Nephron (organoid): ENCODE measurements around the gene ZMIZ1.

Source experiments
- H3K27ac Mint-ChIP-seq, 3 experiments: 2 replicates each; pipeline ENCODE4 v1.8.0; 2020; ENCODE audit warnings: mixed read lengths in 3 of 3, mild to moderate bottlenecking in 2 of 3, moderate library complexity in 1 of 3
- H3K27me3 Mint-ChIP-seq: 2 replicates; pipeline ENCODE4 v1.8.0; 2021; ENCODE audit warnings: low read depth, mild to moderate bottlenecking, moderate library complexity, mixed read lengths
- H3K36me3 Mint-ChIP-seq: 2 replicates; pipeline ENCODE4 v1.8.0; 2020; ENCODE audit warnings: low read depth, mixed read lengths
- H3K4me1 Mint-ChIP-seq: 2 replicates; pipeline ENCODE4 v1.8.0; 2020; ENCODE audit warnings: mixed read lengths
- H3K4me3 Mint-ChIP-seq, 3 experiments: 2 replicates each; pipeline ENCODE4 v1.8.0; 2020; ENCODE audit warnings: mild to moderate bottlenecking in 3 of 3, mixed read lengths in 3 of 3, moderate library complexity in 2 of 3
- H3K9me3 Mint-ChIP-seq: 2 replicates; pipeline ENCODE4 v1.8.0; 2020; ENCODE audit warnings: mixed read lengths
- TF ChIP-seq, protein P1 (sequence below), 3 experiments: fragments of 200-600 bp; sonication (generic); IDR thresholded peaks; one replicate each; pipeline ENCODE4 v1.5.0; 2021; ENCODE audit warnings: antibody characterized with exemption in 3 of 3; ENCODE audit not compliant: unreplicated experiment in 3 of 3

Gene ZMIZ1

DNA sequence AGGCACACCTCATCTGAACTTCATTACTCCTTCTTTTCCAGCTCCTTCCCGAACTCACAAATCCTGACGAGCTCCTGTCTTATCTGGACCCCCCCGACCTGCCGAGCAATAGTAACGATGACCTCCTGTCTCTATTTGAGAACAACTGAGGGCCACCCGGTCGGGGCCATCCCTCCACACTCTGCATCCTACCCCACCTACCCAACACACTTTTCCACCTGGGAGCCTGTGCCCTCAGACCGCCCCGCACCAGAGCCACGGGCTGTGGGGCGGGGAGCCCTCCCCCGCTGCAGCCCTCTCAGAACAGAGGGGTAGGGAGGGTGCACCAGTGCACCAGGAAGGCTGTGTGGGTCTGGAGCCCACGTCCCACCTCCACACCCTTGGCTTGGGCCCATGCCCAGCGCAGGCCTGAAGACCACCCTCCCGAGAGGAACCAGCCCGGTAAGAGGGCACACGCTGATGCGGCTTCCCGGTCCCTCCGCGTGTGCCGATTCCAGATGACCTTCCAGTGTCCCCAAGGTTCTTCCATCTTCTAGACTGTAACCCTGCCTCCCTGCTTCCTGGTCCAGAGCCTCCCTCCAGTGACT is 243.9 kb downstream of the ZMIZ1 start:
- Mint-ChIP-seq H3K9me3 (no peaks in the 10 kb centered on the region), H3K27ac (no peak overlapping the region), H3K4me1 (peaks cover 4% of the 10 kb centered on the region), H3K27me3 (no peaks in the 10 kb centered on the region), H3K4me3 (no peak overlapping the region), H3K36me3 (peaks cover 42% of the 10 kb centered on the region)
- TF ChIP-seq, protein P1, sequence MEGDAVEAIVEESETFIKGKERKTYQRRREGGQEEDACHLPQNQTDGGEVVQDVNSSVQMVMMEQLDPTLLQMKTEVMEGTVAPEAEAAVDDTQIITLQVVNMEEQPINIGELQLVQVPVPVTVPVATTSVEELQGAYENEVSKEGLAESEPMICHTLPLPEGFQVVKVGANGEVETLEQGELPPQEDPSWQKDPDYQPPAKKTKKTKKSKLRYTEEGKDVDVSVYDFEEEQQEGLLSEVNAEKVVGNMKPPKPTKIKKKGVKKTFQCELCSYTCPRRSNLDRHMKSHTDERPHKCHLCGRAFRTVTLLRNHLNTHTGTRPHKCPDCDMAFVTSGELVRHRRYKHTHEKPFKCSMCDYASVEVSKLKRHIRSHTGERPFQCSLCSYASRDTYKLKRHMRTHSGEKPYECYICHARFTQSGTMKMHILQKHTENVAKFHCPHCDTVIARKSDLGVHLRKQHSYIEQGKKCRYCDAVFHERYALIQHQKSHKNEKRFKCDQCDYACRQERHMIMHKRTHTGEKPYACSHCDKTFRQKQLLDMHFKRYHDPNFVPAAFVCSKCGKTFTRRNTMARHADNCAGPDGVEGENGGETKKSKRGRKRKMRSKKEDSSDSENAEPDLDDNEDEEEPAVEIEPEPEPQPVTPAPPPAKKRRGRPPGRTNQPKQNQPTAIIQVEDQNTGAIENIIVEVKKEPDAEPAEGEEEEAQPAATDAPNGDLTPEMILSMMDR (IDR thresholded peaks at IDR 0.05; ENCODE audit: unreplicated experiment in 3 of 3), result no peak

- H3K4me1 Mint-ChIP-seq, result peaks cover 10% of the 10 kb centered on the region
- H3K36me3 Mint-ChIP-seq, result peaks cover 36% of the 10 kb centered on the region
- H3K27me3 Mint-ChIP-seq, result no peaks in the 10 kb centered on the region
- TF ChIP-seq, protein P1 (IDR thresholded peaks at IDR 0.05; ENCODE audit: unreplicated experiment in 3 of 3), result no peak
- no peak overlapping the region for H3K27ac Mint-ChIP-seq
- no peaks in the 10 kb centered on the region for H3K9me3 Mint-ChIP-seq
- H3K4me3 Mint-ChIP-seq, result no peak overlapping the region
These were observed 244.6 kb downstream of the ZMIZ1 start for GRCh38 chr10:79313320-79313719.

DNA sequence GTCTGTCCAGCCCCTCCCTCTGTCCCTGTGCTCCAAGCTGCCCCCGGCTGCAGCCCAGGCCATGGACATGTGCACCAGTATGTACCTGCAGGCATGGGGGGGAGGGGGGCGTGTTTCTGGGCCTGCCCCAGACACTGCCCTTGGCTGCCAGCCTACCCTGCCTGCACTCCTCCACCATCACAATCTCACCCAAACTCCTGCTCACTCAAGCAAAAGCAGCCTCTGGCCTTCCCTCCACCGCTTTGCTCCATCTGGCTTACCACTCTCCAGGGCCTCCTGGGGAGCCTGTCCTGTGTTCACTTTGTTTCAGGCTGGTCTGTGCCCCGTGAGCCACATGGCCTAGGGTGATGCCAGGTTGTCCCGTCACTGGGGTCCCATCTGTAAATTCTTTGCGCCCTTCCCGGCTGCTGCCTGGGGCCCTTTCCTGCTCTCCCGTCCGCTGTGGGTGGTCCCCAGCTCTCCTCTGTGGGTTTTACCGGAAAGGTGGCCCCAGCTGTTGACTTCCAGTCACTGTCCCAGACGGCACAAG is 245.2 kb downstream of the ZMIZ1 start:
- H3K27me3 Mint-ChIP-seq, result no peaks in the 10 kb centered on the region
- TF ChIP-seq, protein P1 (IDR thresholded peaks at IDR 0.05; ENCODE audit: unreplicated experiment in 3 of 3), result no peak

GRCh38 chr10:79314761-79315601 is 246.2 kb downstream of the ZMIZ1 start:
- Mint-ChIP-seq H3K9me3 (no peaks in the 10 kb centered on the region), H3K27me3 (no peaks in the 10 kb centered on the region), H3K4me1 (peaks cover 16% of the 10 kb centered on the region), H3K36me3 (peaks cover 27% of the 10 kb centered on the region), H3K27ac (peak overlapping the region in 1 of 3 experiments; percentile 40), H3K4me3 (no peak overlapping the region)
- TF ChIP-seq, protein P1 (IDR thresholded peaks at IDR 0.05; ENCODE audit: unreplicated experiment in 3 of 3), result no peak

More for the DNA sequence above, 245.2 kb downstream of the ZMIZ1 start:
- Mint-ChIP-seq H3K36me3 (peaks cover 32% of the 10 kb centered on the region), H3K4me1 (peaks cover 15% of the 10 kb centered on the region), H3K4me3 (no peak overlapping the region), H3K9me3 (no peaks in the 10 kb centered on the region), H3K27ac (no peak overlapping the region)

- no peak overlapping the region for H3K4me3 Mint-ChIP-seq
- peaks cover 27% of the 10 kb centered on the region for H3K36me3 Mint-ChIP-seq
- TF ChIP-seq, protein P1 (IDR thresholded peaks at IDR 0.05; ENCODE audit: unreplicated experiment in 3 of 3), result no peak
- H3K9me3 Mint-ChIP-seq, result no peaks in the 10 kb centered on the region
- peak overlapping the region in 1 of 3 experiments; percentile 40 for H3K27ac Mint-ChIP-seq
- no peaks in the 10 kb centered on the region for H3K27me3 Mint-ChIP-seq
- H3K4me1 Mint-ChIP-seq, result peaks cover 16% of the 10 kb centered on the region
These were observed 246.8 kb downstream of the ZMIZ1 start for GRCh38 chr10:79315602-79315920.
